ENCODE data around the gene CCDC171. TPM values are rescaled to one million over a fixed set of nuclear protein-coding genes. Genes with fewer than 3 reads are reported as not detected.

The CCDC171 gene
- total and polyA plus RNA-seq, 4 experiments from 2014 or later = 0.11 to 1.9 (median 1.0) TPM

DNA sequence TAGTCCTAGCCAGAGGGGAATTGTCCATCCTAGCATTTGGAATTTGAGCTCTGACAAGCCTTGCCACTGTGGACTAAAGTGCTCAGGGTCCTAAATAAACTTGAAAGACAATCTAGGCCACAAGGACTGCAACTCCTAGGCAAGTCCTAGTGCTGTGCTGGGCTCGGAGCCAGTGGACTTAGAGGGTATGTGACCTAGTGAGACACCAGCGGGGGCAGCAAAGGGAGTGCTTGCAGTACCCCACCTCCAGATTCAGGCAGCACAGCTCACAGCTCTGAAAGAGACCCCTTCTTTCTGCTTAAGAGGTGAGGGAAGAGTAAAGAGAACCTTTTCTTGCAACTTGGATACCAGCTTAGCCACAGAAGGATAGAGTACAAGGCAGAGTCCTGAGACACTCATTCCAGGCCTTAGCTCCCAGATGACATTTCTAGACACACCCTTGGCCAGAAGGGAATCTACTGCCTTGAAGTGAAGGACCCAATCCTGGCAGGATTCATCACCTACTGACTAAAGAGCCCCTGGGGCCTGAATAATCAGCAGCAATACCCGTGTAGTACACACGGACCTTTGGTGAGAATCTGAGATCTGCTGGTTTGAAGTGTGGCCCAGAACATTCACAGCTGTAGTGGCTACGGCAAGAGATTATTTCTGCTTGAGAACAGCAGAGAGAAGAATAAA lies 164.6 kb downstream of the CCDC171 start:
- no peaks in the 10 kb centered on the region for H3K27me3 ChIP-seq (ENCODE audit: insufficient read depth, low read length)
- Mint-ChIP-seq H3K27ac (no peak overlapping the region), H3K27me3 (no peaks in the 10 kb centered on the region), H3K9me3 (no peaks in the 10 kb centered on the region), H3K4me1 (no peaks in the 10 kb centered on the region), H3K4me3 (no peak overlapping the region), H3K36me3 (no peaks in the 10 kb centered on the region)
- H3K27ac ChIP-seq (ENCODE audit: low read depth, low read length) = no peak overlapping the region
- no peak for DNase-seq
- H3K36me3 ChIP-seq (ENCODE audit: insufficient read depth, low read length) = no peaks in the 10 kb centered on the region
- H3K4me1 ChIP-seq (ENCODE audit: insufficient read depth, low read length) = no peaks in the 10 kb centered on the region
- POLR2A ChIA-PET (ENCODE audit: partially characterized antibody) = no interaction called here
- no peak overlapping the region for H3K4me3 ChIP-seq (ENCODE audit: low read length in 2 of 2)
- CTCF ChIA-PET (ENCODE audit: partially characterized antibody) = no interaction called here
- H3K9me3 ChIP-seq (ENCODE audit: control insufficient read depth in 1 of 2, low read length in 2 of 2) = no peaks in the 10 kb centered on the region
- intact Hi-C loops (cut with micrococcal nuclease) = no loop called here

DNA sequence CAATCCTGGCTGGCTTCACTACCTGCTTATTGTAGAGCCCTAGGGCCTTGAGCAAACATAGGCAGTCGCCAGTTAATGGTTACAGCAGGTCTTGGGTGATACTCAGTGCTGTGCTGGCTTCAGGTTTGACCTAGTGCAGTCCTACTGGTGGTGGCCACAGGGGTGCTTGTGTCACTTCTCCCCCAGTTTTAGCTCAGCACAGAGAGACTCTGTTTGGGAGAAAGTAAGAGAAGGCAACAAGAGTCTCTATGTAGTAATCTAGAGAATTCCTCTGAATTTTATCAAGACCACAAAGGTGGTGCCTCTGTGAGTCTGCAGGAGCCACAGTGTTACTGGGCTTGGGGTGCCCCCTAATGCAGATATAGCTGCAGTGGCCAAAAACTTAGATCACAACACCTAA lies 165.6 kb downstream of the CCDC171 start:
- no peaks in the 10 kb centered on the region for H3K4me1 Mint-ChIP-seq
- no peaks in the 10 kb centered on the region for H3K36me3 Mint-ChIP-seq
- Histone ChIP-seq H3K4me1 (ENCODE audit: insufficient read depth, low read length) (no peaks in the 10 kb centered on the region), H3K27me3 (ENCODE audit: insufficient read depth, low read length) (no peaks in the 10 kb centered on the region), H3K27ac (ENCODE audit: low read depth, low read length) (no peak overlapping the region), H3K9me3 (ENCODE audit: control insufficient read depth in 1 of 2, low read length in 2 of 2) (no peaks in the 10 kb centered on the region), H3K36me3 (ENCODE audit: insufficient read depth, low read length) (no peaks in the 10 kb centered on the region), H3K4me3 (ENCODE audit: low read length in 2 of 2) (no peak overlapping the region)
- POLR2A ChIA-PET (ENCODE audit: partially characterized antibody) = no interaction called here
- no peak overlapping the region for H3K4me3 Mint-ChIP-seq
- H3K27ac Mint-ChIP-seq = no peak overlapping the region
- no peak for DNase-seq
- CTCF ChIA-PET (ENCODE audit: partially characterized antibody) = no interaction called here
- no peaks in the 10 kb centered on the region for H3K9me3 Mint-ChIP-seq
- H3K27me3 Mint-ChIP-seq = no peaks in the 10 kb centered on the region
- intact Hi-C loops (cut with micrococcal nuclease) = no loop called here

DNA sequence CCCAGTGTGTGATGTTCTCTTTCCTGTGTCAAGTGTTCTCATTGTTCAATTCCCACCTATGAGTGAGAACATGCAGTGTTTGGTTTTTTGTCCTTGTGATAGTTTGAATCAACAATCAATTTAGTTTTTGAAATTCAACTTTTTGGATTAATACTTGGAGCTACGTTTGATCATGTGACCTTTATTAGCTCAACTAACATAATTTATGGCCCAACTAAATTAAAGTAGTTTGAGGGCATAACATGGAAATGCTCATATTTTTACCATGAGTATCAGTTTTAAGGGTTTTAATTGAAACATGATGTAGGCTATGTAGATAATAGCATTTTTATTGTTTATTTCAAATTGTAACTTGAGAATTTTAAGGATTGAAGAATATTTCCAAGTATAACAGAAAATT lies 168.0 kb downstream of the CCDC171 start:
- Mint-ChIP-seq H3K9me3 (no peaks in the 10 kb centered on the region), H3K27ac (no peak overlapping the region), H3K4me3 (no peak overlapping the region), H3K36me3 (no peaks in the 10 kb centered on the region), H3K27me3 (no peaks in the 10 kb centered on the region), H3K4me1 (no peaks in the 10 kb centered on the region)
- H3K4me1 ChIP-seq (ENCODE audit: insufficient read depth, low read length) = no peaks in the 10 kb centered on the region
- no peak for DNase-seq
- no peaks in the 10 kb centered on the region for H3K9me3 ChIP-seq (ENCODE audit: control insufficient read depth in 1 of 2, low read length in 2 of 2)
- H3K27me3 ChIP-seq (ENCODE audit: insufficient read depth, low read length) = no peaks in the 10 kb centered on the region
- no peak overlapping the region for H3K4me3 ChIP-seq (ENCODE audit: low read length in 2 of 2)
- H3K36me3 ChIP-seq (ENCODE audit: insufficient read depth, low read length) = no peaks in the 10 kb centered on the region
- no peak overlapping the region for H3K27ac ChIP-seq (ENCODE audit: low read depth, low read length)
- CTCF ChIA-PET (ENCODE audit: partially characterized antibody) = no interaction called here
- intact Hi-C loops (cut with micrococcal nuclease) = no loop called here
- POLR2A ChIA-PET (ENCODE audit: partially characterized antibody) = no interaction called here

DNA sequence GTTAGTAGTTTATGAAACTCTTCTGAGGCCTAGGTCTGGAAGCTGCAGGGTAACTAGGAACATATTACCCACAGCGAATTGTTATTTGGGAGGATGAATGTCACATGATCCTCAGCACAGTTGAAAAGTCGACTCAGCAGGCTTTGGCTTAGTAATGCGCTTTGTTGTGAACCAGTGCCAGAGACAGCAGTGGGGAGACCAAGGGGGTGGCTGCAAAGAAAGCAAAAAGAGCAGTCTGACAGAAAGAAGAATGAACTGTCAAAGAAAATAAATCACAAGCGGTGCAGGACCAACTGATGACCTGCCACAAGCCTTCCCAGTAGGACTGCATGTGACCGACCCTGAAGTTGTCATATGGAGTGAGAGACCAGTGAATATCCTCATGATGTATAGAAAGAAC lies 170.0 kb downstream of the CCDC171 start:
- H3K27me3 Mint-ChIP-seq = no peaks in the 10 kb centered on the region
- H3K9me3 Mint-ChIP-seq = no peaks in the 10 kb centered on the region
- no peaks in the 10 kb centered on the region for H3K36me3 Mint-ChIP-seq
- no peaks in the 10 kb centered on the region for H3K4me1 ChIP-seq (ENCODE audit: insufficient read depth, low read length)
- no peak overlapping the region for H3K4me3 Mint-ChIP-seq
- no peaks in the 10 kb centered on the region for H3K9me3 ChIP-seq (ENCODE audit: control insufficient read depth in 1 of 2, low read length in 2 of 2)
- DNase-seq = no peak
- ChIA-PET POLR2A (ENCODE audit: partially characterized antibody) (no interaction called here), CTCF (ENCODE audit: partially characterized antibody) (no interaction called here)
- intact Hi-C loops (cut with micrococcal nuclease) = no loop called here
- no peaks in the 10 kb centered on the region for H3K36me3 ChIP-seq (ENCODE audit: insufficient read depth, low read length)
- no peaks in the 10 kb centered on the region for H3K27me3 ChIP-seq (ENCODE audit: insufficient read depth, low read length)
- no peak overlapping the region for H3K4me3 ChIP-seq (ENCODE audit: low read length in 2 of 2)
- H3K27ac Mint-ChIP-seq = no peak overlapping the region
- no peak overlapping the region for H3K27ac ChIP-seq (ENCODE audit: low read depth, low read length)
- H3K4me1 Mint-ChIP-seq = no peaks in the 10 kb centered on the region

DNA sequence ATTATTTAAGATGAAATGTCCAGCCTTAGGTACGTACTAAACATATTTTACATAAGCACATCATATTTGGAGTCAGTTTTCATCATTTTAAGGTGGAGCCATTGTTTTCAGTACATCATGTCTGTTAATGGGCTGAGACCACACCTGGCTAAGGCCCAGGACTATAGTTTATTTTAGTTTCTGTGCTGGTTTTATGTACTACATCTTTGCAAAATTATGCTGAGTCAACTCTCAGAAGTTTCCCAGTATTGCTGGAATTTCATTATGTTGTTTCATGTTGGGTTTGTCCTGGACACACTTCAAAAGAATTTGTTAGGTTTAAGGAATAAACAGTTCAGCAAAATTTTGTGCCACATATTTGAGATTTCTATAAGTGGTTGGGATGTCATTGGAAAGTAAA lies 171.2 kb downstream of the CCDC171 start:
- H3K27ac ChIP-seq (ENCODE audit: low read depth, low read length) = no peak overlapping the region
- Mint-ChIP-seq H3K27me3 (no peaks in the 10 kb centered on the region), H3K4me3 (no peak overlapping the region), H3K9me3 (no peaks in the 10 kb centered on the region), H3K27ac (no peak overlapping the region), H3K4me1 (no peaks in the 10 kb centered on the region), H3K36me3 (no peaks in the 10 kb centered on the region)
- no peaks in the 10 kb centered on the region for H3K36me3 ChIP-seq (ENCODE audit: insufficient read depth, low read length)
- POLR2A ChIA-PET (ENCODE audit: partially characterized antibody) = no interaction called here
- CTCF ChIA-PET (ENCODE audit: partially characterized antibody) = no interaction called here
- H3K9me3 ChIP-seq (ENCODE audit: control insufficient read depth in 1 of 2, low read length in 2 of 2) = no peaks in the 10 kb centered on the region
- intact Hi-C loops (cut with micrococcal nuclease) = no loop called here
- no peaks in the 10 kb centered on the region for H3K27me3 ChIP-seq (ENCODE audit: insufficient read depth, low read length)
- no peak overlapping the region for H3K4me3 ChIP-seq (ENCODE audit: low read length in 2 of 2)
- H3K4me1 ChIP-seq (ENCODE audit: insufficient read depth, low read length) = no peaks in the 10 kb centered on the region
- no peak for DNase-seq

DNA sequence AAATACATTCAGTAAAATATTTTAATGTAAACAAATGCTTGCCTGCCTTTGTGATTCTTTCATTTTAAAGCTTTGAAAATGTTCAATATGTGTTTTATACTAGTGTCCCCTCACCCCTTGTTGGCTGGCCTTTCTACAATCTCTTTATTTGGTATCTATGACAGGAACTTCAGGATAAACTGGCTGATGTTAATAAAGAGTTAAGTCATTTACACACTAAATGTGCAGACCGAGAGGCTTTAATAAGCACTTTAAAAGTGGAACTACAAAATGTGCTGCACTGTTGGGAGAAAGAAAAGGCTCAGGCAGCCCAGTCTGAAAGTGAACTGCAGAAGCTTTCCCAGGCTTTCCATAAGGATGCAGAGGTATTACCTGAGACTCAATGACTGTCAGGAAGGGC lies 171.8 kb downstream of the CCDC171 start:
- peaks cover 0 to 3% (median 2%) of the 10 kb centered on the region in 4 donors for H3K4me1 Mint-ChIP-seq
- no peaks in the 10 kb centered on the region for H3K9me3 ChIP-seq (ENCODE audit: control insufficient read depth in 1 of 2, low read length in 2 of 2)
- H3K27me3 ChIP-seq (ENCODE audit: insufficient read depth, low read length) = no peaks in the 10 kb centered on the region
- H3K27ac Mint-ChIP-seq = no peak overlapping the region
- no peaks in the 10 kb centered on the region for H3K9me3 Mint-ChIP-seq
- no peak overlapping the region for H3K27ac ChIP-seq (ENCODE audit: low read depth, low read length)
- no peaks in the 10 kb centered on the region for H3K36me3 Mint-ChIP-seq
- H3K4me3 Mint-ChIP-seq = no peak overlapping the region
- H3K4me3 ChIP-seq (ENCODE audit: low read length in 2 of 2) = no peak overlapping the region
- no peaks in the 10 kb centered on the region for H3K36me3 ChIP-seq (ENCODE audit: insufficient read depth, low read length)
- no peak for DNase-seq
- H3K27me3 Mint-ChIP-seq = no peaks in the 10 kb centered on the region
- intact Hi-C loops (cut with micrococcal nuclease) = no loop called here
- CTCF ChIA-PET (ENCODE audit: partially characterized antibody) = no interaction called here
- POLR2A ChIA-PET (ENCODE audit: partially characterized antibody) = no interaction called here
- H3K4me1 ChIP-seq (ENCODE audit: insufficient read depth, low read length) = no peaks in the 10 kb centered on the region

DNA sequence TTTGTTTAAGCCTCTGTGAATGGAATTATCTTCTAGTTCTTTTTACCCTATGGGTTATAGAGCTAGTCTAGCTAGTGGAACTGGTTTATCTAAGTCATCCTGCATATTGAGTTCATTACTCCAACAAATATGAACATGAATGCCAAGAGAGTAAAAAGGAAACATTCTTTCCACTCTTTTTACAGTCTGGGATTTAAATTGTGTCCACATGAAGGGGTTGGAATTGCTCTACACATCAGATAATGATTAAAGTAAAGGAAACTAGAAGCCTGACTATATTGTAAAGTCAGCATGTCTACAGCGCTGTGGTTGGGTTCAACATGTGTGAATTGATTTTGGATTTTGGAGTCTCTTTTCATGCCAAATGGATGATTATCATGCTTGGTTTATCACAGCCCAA lies 173.1 kb downstream of the CCDC171 start:
- no peak overlapping the region for H3K27ac ChIP-seq (ENCODE audit: low read depth, low read length)
- H3K4me3 ChIP-seq (ENCODE audit: low read length in 2 of 2) = no peak overlapping the region
- H3K27me3 ChIP-seq (ENCODE audit: insufficient read depth, low read length) = no peaks in the 10 kb centered on the region
- intact Hi-C loops (cut with micrococcal nuclease) = no loop called here
- H3K4me1 Mint-ChIP-seq = peaks cover 0 to 3% (median 2%) of the 10 kb centered on the region in 4 donors
- H3K27me3 Mint-ChIP-seq = no peaks in the 10 kb centered on the region
- ChIA-PET POLR2A (ENCODE audit: partially characterized antibody) (no interaction called here), CTCF (ENCODE audit: partially characterized antibody) (no interaction called here)
- no peak overlapping the region for H3K4me3 Mint-ChIP-seq
- no peaks in the 10 kb centered on the region for H3K9me3 ChIP-seq (ENCODE audit: control insufficient read depth in 1 of 2, low read length in 2 of 2)
- H3K36me3 Mint-ChIP-seq = no peaks in the 10 kb centered on the region
- H3K27ac Mint-ChIP-seq = no peak overlapping the region
- H3K36me3 ChIP-seq (ENCODE audit: insufficient read depth, low read length) = no peaks in the 10 kb centered on the region
- H3K4me1 ChIP-seq (ENCODE audit: insufficient read depth, low read length) = no peaks in the 10 kb centered on the region
- DNase-seq = no peak
- H3K9me3 Mint-ChIP-seq = no peaks in the 10 kb centered on the region

DNA sequence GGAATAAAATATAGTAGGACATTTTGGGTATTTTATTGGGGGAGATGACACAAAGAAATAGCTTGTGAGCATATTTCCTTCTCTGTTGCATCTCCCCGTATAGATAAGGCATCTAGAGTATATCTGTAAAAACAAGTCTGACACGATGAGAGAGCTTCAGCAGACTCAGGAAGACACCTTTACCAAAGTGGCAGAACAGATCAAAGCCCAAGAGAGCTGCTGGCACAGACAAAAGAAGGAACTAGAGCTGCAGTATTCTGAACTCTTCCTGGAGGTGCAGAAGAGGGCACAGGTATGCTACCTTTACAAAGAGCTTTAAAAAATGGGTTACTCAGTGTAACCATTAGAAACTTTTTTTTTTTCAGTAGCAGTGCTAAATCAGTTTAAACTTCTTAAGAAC lies 176.7 kb downstream of the CCDC171 start:
- CTCF ChIA-PET (ENCODE audit: partially characterized antibody) = no interaction called here
- H3K4me3 Mint-ChIP-seq = no peak overlapping the region

More for the DNA sequence above, 176.7 kb downstream of the CCDC171 start:
- Mint-ChIP-seq H3K27me3 (no peaks in the 10 kb centered on the region), H3K27ac (no peak overlapping the region), H3K36me3 (no peaks in the 10 kb centered on the region), H3K9me3 (no peaks in the 10 kb centered on the region), H3K4me1 (peaks cover 0 to 3% (median 2%) of the 10 kb centered on the region in 4 donors)
- Histone ChIP-seq H3K9me3 (ENCODE audit: control insufficient read depth in 1 of 2, low read length in 2 of 2) (no peaks in the 10 kb centered on the region), H3K4me3 (ENCODE audit: low read length in 2 of 2) (no peak overlapping the region), H3K4me1 (ENCODE audit: insufficient read depth, low read length) (no peaks in the 10 kb centered on the region), H3K27me3 (ENCODE audit: insufficient read depth, low read length) (no peaks in the 10 kb centered on the region), H3K27ac (ENCODE audit: low read depth, low read length) (no peak overlapping the region), H3K36me3 (ENCODE audit: insufficient read depth, low read length) (no peaks in the 10 kb centered on the region)
- intact Hi-C loops (cut with micrococcal nuclease) = no loop called here
- POLR2A ChIA-PET (ENCODE audit: partially characterized antibody) = interaction anchor here (0.6 kb wide), 1 partner anchor 14 kb away, joined by 3 read pairs; no protein-coding TSS in a partner anchor
- no peak for DNase-seq
